Inflammatory macrophage treated with lipopolysaccharide for 1 hour (primary cell): ENCODE measurements around the gene C1R.
"Not testable (repeated sequence)": the region's sequence is repeated elsewhere in the genome, so short reads cannot be mapped to it uniquely, and the experiment has no call there.

Source experiments
- DNase-seq, 2 donors: peaks; one replicate each; pipeline ENCODE4 v3.0.0-alpha.2; 2020 to 2022

The C1R gene

DNA sequence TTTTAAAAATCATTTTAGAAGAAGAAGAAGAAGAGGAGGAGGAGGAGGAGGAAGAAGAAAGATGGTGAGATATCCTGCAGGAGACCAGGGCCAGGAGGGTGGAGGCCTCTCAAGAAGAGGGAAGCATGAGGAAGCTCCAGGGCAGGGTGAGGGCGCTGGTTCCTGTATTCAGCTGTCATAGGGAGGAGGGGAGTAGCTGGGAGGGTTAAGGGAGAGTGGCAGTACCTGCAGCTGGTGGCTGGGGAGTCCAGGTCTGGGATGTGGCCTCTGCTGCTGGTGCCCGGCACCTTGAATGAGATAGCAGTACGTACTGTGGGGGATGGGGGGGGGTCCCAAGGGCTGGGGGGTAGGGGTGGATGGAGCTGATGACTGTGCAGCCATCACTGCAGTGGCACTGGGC, 26.6 kb upstream of the C1R start:
- peak; percentile 19 to 38 for DNase-seq

DNA sequence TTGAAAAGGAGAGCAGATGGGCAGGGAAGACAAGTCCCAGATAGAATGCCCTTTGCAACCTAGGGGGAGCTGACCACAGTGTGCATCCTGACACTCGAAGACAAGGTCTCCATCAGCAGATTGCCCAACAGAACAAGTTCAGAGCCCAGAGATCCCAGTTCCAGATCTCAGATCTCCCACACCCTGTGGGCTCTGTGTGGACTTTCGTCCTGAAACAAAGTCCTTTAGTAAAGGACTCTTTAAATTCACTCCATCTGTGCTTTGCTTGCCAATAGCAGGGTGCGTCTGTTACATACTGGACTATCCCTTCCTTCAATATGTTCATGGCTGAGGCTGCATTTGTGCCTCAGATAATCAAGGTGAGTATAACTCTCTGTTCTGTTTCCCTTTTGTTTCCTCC, 25.4 kb upstream of the C1R start:
- no peak for DNase-seq

DNA sequence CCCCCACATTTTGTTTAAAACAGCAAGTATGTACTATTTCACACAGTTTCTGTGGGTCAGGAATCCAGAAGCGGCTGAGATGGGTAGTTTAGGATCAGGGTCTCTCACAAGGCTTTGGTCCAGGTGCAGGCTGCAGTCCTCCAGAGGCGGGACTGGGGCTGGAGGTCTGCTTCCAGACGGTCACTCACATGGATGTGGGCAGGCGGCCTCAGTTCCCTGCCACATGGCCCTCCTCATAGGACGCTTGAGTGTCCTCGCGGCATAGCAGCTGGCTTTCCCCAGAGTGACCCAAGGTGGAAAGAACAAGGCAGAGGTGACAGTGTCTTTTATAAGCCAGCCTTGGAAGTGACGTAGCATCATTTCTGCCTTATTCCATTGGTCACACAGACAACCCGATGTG, 24.7 kb upstream of the C1R start:
- no peak for DNase-seq

DNA sequence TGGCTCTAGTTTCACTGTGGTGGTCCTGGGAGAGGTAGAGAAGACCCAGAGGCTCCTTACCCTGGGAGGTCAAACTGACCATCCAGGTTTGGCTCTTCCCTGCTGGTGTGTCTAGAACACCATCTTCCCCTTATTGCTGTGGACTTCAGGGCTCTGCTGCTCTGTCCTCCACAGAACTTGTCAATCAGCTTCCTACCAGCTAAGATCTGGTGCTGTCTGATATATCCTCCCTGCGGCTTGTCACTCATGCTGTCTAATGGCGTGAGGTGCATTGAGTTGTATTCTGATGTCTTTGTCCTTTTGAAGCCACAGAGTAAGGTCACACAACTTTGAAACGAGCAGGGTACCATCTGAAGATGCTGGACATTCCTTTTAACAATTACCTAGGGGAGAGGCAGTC, 24.0 kb upstream of the C1R start:
- DNase-seq = no peak

DNA sequence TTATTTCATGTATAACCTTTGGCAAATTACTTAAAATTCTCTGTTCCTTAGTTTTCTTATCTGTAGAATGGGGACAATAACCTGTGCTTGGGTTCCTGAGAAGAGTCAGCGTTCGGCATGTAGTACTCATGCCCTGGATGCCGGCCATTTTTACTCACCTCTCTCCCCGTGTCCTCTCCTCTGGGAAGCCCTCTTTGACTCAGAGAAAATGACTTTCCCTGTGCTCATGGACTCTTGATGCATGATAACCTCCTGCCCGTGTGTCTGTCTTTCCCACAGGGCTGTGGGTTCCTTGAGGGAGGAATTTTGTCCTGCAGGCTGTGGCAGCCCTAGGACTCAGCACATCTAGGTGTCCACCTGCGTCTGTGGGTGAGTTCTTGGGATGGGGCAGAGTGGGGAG, 22.6 kb upstream of the C1R start:
- DNase-seq = no peak

DNA sequence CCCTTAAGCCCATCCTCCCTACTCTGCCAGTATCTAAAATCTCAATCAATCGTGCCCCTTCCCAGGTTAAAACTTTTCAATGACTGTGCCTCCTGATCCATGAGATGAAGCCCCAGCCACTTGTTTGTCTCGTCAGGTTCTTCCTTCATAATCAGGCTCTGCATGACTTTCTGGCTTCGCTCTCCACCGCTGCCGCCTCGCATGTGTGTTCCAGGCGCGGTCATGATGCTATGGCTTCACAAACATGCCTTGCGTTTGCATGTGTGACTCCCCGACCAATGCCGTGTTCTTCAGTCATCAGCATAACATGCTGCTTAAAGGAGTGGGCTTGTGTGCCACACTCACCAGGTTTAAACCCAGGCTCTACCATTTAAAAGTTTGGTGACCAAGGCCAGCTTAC, 21.8 kb upstream of the C1R start:
- DNase-seq = no peak

DNA sequence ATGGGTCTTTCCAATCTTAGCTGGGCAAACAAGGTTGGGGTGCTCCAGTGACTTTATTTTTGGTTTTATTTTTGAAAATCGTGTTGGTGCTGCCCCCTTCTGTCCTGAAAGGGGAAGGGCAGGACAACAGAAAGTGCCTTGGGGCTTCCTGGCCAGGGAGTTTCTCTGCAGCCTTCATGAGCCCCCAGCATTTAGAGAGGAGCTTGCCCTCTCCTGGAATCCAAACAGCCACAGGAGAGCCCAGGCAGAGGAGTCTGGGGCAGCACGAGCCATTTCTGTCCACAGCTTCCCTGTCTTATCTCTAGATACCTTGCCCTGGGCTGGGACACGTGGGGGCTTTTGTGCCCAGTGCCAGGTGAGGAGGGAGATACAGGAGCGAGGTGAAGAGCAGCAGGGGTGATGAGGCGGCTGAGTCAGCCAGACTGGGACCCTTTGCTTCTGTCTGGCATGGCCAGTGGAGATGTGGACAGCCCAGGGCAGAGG, 21.2 kb upstream of the C1R start:
- DNase-seq = peak; percentile 43 to 75

DNA sequence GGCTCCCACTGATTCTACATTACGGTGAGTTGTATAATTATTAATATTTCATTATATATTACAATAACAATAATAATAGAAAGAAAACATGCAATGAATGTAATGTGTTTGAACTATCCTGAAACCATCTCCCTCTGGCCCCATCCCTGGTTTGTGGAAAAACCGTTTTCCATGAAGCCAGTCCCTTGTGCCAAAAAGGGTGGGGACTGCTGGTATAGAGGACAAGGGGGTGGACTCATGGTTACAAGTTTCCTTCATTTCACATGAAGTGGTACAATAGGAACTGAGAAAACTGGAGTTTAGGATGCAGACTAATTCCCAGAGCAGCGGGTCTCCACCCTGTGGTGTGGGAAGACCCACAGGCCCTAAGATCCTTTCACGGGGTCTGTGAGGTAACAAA, 19.8 kb upstream of the C1R start:
- no peak for DNase-seq

DNA sequence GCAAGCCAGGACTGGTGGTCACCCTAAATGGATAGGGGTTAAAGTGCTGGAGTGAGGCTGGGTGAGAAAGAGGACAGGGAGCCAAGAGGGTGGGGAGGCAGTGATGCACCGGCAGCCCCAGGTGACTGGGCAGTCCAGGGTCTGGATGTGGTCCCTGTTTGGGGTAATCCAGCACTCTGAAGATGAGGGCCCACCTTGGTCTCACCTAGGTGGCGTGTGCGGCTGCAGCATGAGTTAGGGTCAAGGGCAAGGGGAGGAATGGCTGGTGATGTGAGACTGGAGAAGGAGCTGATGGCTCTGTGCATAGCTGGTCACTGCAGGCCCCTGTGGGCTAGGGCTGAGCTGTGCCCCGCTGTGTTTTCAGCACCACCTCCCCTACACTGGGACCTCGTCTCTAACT, 18.4 kb upstream of the C1R start:
- no peak for DNase-seq

DNA sequence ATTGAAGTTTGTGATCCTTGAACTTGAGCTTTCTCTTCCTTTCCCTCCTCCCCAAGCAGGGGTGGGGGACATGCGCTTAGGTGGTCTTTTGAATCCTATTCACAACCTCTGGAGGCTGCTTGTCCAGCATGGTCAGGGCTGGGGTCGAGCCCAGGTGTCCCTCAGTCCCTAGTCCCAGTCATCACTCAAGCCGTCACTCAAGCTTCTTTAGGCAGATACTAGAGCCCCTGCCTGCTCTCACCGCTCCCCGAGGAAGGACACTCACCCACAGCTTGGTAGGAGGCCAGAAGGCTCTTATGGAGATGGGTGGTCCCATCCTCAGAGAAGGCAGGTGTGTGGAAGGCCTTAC, 17.3 kb upstream of the C1R start:
- no peak for DNase-seq

DNA sequence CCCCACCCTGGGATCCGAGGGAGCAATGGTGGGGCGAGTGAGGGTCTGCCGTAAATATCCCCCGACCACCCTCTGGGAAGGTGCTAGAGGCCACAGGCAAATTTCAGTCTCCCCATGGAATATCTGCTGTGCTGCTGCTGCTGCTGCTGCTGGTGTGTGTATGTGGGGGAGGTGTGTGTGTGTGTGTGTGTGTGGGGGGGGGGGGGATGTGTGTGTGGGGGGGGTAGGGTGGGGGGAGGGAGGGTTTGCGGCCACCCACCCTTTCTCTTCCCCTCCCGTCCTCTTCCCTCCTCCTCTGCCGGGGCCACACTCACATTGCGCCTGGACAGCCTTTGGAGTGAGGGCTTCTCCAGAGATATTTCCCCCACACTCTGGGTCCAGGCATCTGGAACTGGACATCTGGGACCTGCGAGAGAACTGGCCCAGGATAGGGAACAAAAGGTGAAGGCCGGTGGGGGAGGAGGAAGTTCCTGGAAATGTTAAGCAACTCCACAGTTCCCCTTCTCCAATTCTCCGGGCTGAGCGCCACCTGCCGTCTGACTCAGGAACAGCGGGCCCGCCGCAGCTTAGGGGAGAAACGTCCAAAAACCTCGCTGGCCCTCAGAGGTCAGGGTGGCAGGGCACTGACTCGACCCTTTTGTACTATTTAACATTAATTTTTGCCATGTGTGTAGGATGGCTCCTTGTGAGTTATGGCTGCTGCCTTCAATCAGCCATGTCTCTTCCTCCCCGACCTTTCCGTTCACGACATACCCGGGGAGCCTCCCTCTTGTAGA, 16.7 kb upstream of the C1R start, which contains the start of gene C1RL:
TSS of gene C1RL (minus strand) at position 419 of the 776 bp plus-strand sequence. CDS start at position 385, 34 bp downstream.
- peak; percentile 70 to 99 for DNase-seq

DNA sequence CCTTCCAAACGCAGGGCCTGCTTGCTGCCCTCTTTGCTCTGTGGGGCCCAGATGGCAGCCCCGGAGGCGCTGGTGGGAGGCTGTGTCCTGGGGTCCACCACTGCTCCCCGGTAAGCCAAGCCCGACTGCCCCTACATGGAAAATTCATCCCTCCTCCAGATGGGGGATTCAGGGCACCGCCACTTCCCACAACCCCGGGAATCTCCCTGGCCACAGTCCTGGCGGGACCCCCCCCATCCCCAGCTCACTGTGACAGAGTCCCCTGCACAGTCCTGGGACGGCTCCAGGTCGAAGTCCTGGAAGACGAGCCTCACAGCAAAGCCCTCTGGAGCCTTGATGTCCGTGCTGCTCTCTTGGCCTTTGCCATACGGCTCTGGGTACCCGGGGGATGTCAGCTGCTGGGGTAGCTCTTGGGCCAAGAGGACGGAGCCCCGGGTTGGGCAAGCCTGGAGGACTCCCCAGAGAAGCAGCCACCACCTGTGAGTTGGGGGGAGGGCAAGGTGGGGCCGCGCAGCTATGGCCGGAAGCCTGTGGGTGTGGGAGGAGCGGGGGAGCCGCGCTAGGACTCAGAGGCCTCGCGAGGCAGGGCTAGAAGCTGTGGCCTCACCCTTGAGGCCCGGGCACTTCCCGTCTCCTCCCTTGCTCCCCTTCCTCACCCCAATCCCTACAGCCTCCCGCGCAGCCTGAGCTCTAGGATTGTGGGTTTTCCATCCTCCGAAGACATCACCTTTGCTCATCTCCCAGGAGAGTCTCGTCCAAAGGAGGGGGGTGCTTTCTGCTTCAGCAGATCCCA, 16.0 kb upstream of the C1R start:
- DNase-seq = peak; percentile 44 to 49

DNA sequence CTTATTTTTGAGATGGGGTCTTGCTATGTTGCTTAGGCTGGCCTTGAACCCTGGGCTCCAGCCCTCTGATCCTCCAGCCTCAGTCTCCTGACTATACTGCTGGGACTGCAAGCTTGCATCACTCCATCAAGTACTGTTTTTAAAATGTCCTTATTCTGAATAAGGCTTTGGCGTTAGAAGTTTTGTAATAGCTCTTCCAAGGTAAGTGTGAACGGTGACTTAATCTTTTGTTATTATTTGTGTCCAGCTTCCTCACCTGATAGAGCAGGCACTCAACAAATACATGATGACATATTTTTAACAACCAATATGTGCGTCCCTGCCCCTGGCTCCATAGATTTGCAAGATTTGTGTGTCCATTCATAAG, 15.4 kb upstream of the C1R start:
- DNase-seq = no peak

DNA sequence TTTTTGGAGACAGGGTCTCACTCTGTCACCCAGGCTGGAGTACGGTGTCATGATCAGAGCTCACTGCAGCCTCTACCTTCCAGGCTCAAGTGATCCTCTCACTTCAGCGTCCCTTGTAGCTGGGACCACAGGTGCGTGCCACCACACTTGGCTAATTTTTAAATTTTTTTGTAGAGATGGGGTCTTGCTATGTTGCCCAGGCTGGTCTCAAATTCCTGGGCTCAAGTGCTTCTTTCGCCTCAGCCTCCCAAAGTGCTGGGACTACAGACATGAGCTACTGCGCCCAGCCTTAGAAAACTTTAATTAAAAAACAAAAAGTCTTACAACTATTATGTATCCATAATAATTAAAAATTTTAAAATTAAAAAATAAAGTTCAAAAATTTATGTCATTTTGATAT, 14.9 kb upstream of the C1R start:
- not testable (repeated sequence) for DNase-seq

DNA sequence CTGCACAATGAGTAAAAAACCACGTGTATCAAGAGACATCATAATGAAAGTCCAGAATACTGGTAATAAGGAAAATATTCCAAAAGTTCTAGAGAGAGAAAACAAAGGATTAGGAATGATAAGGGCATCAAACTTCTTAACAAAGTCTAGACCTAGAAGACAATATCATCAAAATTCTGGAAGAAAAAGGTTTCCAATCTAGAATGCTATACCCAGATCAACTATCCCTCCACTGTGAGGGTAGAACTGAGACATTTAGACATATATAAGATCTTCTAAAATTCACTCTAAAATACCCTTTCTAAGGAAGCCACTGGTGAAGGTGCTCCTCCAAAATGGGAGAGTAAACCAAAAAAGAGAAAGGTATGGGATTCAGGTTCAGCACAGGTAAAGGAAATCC, 13.8 kb upstream of the C1R start:
- no peak for DNase-seq

DNA sequence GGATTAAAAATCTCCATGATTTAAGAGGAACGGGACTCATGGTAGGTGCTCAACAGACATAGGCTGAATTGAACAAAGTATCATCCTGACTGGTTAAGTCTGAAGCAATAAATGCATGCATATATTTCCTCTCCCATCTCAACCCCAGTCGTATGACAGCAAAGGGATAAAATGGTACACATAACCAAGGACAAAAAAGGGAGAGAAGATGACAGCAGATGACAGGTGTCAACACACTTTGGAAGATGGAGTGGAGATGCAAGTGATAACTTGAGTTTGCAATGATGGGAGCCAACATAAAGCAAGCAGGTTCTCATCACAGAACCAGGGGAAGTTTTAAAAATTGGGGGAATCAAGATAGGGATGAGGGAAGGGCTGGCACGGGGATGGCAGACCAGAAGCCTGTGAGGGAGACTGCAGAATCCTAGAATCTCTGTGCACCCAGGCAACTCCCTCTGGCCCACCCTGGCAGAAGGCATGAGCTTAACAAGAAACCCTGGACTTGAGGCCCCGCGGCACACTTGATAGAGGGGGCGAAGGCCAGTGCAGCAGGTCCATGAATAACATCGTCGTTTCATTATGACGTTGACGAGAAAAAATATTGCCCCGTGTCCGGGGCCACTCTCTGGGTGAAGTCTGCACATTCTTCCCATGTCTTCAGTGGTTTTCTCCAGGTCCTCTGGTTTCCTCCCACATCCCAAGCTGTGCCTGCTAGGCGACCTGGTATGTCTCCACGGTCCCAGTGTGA, 11.8 kb upstream of the C1R start:
- no peak for DNase-seq

DNA sequence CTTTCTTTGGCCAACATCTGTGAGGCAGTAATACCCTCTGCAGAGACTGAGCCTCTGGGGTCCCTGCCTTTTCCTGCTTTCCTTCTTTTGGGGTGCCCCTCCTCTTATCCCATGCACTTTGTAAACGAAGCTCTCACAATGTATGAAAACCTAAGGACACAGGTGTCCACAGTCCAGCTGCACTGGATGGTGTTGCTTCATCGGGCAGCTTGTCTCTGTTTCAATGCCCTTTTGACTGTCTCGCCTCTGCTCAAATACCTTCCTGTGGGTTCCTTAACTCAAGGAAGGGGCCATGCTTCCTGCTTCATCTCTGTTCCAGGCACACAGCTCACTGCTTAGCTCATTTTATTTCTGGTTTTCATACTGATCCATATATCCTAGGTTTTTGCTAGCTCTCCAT, 10.3 kb upstream of the C1R start:
- DNase-seq = no peak

DNA sequence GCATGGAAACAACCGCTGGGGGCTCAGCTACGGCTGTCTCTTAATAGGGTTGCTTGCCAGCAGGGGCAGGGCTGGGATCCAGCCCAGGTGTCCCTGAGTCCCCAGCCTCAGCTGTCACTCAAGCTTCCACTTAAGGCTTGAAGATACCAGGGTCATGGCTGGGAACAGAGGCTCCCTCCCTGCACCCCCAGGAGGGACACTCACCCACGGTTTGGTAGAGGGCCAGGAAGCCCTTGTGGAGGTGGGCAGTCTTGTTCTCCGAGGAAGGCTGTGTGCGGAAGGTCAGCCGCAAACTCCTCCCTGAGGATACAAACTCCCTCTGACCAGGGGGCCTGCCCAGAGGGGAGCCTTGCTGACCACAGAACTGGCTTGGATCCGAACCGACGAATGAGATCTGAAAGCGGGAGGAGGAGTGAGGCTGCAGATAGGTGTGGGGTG, 9.5 kb upstream of the C1R start:
- no peak for DNase-seq

DNA sequence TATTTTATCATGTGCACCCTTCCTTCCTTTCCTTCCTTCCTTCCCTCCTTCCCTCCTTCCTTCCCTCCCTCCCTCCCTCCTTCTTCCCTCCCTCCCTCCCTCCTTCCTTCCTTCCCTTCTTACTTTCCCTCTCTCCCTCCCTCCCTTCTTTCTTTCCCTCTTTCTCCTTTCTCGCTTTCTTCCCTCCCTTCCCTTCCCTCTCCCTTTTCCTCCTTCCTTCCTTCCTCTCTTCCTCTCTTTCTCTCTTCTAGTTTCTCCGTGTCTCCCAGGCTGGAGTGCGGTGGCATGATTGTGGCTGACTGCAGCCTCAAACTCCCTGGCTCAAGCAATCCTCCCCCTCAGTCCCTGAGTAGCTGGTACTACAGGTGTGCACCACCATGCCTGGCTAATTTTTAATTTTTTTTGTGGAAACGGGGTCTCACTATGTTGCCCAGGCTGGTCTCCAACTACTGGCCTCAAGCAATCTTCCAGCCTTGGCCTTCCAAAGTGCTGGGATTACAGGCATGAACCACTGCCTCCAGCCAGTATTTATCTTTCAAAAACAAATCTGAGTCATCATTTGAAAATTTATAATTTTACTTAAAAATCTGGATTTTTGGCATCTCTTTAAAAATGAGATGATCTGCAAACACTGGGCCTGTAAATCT, 8.9 kb upstream of the C1R start:
- no peak for DNase-seq

DNA sequence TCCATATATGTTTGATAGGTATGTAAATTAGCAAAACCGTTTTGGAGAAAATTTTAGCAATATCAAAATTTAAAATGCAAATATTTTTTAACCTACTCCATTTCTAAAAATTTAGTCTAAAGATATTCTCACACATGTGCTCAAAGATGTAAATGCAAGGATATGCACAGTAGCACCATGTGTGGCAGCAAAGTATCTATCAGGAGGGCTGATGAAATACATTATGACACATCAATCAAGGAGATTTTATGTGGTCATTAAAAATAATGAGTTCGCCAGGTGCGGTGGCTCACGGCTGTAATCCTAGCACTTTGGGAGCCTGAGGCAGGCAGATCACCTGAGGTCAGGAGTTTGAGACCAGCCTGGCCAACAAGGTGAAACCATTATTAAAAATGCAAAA, 8.0 kb upstream of the C1R start:
- no peak for DNase-seq

DNA sequence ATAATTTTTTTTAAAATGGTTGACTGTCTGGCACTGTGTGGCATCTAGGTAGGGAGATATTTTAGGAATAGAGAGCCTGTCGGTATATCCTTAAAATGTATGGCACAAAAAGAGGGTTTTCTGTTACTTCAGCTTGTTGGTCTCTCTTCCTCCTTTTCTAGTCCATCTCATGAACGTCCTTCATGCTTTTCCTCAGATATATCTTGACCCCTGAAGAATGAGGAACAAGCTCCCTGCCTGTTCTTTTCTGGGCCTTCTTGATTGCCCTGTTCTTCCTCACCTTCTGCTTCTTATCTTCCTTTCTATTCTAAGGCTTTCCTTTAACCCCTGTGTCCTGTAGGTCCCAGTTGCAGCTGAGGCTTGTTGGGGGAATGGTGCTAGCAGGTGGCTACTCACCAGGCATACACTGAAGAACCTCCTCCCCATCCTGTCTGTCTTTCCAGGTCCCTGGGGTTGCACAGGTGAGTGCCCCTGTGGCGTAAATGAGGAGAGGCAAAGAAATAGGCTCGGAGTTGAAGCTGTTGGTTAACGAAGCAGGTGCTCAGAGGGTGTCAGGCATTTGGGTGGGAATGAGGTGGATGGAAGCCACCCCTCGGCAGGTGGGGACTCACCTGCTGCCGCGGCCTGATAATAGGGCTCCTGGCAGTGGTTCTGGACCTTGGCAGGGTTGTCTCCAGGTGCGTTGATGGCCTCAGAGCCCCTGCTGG, 7.2 kb upstream of the C1R start:
- peak in 1 of 2 donors; percentile 18 for DNase-seq

DNA sequence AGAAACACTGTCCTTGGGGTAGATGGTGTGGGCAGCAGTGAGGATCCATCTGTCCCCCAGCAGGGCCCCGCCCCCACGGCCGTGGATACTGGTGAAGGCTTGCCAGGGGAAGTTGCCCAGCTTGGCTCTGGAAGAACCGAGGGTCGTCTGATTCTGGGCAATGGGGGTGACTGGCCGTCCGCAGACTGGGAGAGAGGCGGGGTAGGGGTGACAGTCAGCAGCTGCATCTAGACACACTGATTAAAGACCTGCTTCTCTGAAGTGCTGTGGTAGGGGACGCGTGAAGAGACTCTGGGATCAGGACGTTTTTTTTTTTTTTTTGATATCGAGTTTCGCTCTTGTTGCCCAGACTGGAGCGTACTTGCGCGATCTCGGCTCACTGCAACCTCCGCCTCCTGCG, 4.7 kb upstream of the C1R start:
- no peak for DNase-seq
